ENCODE data around the gene WIPF3.
"Not testable (repeated sequence)": the region's sequence is repeated elsewhere in the genome, so short reads cannot be mapped to it uniquely, and the experiment has no call there.

Gene WIPF3

DNA sequence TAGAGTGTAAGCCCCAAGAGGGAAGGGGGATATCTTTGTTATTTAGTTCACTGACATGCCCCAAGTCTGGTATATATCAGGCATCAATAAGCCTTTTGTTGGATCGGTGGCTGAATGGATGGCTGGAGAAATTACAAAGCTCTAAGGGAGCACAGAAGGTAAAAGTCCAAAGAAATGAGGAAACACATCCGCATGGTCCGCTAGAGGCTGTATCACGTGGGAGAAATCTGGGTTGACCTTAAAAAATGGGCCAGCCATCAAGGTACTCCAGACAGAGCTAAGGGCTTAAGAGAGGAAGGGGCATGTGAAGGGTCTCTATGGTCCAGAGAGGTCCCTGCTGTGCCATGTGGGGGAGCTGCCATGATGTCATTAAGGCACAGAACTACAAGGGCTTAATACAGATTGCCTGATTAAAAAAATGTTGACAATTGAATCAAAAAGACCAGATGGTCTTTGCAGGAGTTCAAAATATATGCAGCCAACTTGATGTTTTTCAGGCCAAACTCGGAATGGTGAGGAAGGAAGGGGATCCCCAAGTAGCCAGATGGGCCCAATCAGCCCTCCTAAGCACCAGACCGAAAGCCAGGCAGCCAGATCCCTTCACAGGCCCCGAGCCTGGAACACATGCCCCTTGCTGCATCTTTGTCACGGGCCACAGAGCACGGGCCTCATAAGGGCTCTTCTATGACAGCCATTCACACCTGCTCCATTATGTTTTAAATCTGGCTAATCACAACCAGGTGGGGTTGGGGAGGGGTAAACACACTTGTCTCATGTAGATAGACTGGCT lies 151.4 kb downstream of the WIPF3 start:
- no peak for DNase-seq

DNA sequence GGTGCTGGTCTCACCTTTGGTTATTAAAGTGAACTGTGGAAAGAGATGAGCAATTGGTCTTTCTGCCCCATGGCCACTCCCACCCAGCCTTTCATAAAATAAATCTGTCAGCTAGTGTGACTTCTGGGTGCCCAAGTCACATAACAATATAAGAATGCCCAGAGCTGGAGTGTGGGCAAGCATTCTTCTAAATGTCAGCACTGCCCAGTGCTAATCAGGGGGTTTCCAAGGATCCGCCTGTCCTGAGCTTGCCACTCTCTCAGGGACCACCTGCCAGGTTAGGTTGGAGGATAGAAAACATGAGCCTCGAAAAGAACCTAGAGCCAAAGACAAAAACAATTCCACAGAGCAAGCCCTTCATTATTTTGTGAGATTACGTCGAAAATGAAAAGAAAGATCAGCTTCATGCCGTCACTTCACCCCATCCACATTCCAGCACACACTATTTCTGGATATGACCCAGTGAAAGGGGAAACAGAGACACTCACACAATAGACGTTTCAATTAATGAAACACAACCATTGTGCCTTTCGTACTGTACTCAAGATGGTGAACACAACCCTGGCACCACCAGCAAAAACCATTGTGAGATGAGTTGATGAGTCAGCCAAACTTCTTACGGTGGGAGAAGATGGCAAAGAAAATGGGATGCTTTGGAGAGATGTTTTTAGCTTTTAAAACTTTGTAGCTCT lies 152.5 kb downstream of the WIPF3 start:
- DNase-seq: no peak

DNA sequence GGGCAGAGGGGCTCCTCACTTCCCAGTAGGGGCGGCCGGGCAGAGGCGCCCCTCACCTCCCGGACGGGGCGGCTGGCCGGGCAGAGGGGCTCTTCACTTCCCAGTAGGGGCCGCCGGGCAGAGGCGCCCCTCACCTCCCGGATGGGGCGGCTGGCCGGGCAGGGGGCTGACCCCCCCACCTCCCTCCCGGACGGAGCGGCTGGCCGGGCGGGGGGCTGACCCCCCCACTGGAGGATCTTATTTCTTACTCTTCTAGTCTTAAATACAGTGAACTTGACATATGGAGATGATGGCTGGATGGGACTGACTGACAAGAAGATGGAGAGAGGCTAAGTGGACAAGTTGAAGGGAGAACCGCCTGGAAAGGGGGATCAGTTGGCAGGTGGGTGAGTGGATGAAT lies 155.3 kb downstream of the WIPF3 start:
- DNase-seq: not testable (repeated sequence)

DNA sequence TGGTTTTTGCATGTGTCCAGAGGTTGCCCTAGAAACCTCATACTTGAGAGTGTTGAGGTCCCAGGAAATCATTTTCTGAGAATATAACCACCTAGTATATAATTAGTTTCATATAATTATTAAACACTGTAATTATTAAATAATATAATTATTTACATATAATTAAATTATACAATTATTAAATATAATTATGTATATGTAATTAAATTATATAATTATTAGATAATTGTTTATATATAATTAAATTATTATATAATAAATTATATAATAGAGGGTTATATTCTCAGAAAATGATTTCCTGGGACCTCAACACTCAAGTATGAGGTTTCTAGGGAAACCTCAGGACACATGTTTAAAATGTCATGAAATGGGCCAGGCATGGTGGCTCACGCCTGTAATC lies 155.7 kb downstream of the WIPF3 start:
- DNase-seq: no peak

DNA sequence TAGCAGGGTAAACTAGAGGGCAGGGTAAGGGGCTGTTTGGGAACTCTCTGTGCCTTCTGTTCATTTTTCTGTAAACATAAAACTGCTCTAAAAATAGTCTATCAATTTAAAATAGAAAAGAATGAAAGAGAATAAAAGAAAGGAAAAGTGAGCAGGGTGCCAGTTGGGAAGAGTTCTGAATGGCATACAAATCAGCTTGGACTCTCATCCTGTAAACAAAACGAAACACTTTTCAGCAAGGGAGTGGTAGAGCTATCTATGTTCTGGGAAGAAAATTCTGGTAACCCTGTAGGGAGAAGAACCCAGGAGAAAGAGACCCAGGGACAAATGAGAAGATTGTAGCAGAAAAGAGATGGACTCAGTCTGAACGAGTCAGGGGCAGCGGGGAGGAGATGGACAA lies 158.7 kb downstream of the WIPF3 start:
- no peak for DNase-seq
